ENCODE measurements around the gene HGS. TPM values are rescaled to one million over a fixed set of nuclear protein-coding genes. Genes with fewer than 3 reads are reported as not detected.

Gene HGS
- total RNA-seq, 3 donors from 2014 or later: 91.4 to 126 (median 102) TPM

DNA sequence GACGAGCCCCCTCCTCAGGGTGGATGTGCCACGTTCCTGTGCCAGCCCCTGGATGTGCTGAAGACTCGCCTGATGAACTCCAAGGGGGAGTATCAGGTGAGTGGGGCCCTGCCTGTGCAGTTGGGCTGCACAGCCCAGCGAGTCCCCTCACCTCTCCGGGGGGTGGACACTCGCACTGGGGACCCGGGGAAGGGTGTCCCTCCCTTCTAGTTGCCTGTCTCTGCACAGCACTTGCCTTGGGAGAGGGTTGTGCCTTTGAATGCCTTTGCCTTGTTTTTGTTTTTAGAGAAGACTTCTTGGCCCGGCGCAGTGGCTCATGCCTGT is 33.9 kb downstream of the HGS start:
- Histone ChIP-seq H3K36me3 (ENCODE audit: low read depth) (no peaks in the 10 kb centered on the region), H3K4me1 (ENCODE audit: low read depth) (peaks cover 22% of the 10 kb centered on the region), H3K4me3 (no peak overlapping the region), H3K9me3 (no peaks in the 10 kb centered on the region)
- TF ChIP-seq, protein P1, sequence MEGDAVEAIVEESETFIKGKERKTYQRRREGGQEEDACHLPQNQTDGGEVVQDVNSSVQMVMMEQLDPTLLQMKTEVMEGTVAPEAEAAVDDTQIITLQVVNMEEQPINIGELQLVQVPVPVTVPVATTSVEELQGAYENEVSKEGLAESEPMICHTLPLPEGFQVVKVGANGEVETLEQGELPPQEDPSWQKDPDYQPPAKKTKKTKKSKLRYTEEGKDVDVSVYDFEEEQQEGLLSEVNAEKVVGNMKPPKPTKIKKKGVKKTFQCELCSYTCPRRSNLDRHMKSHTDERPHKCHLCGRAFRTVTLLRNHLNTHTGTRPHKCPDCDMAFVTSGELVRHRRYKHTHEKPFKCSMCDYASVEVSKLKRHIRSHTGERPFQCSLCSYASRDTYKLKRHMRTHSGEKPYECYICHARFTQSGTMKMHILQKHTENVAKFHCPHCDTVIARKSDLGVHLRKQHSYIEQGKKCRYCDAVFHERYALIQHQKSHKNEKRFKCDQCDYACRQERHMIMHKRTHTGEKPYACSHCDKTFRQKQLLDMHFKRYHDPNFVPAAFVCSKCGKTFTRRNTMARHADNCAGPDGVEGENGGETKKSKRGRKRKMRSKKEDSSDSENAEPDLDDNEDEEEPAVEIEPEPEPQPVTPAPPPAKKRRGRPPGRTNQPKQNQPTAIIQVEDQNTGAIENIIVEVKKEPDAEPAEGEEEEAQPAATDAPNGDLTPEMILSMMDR (IDR thresholded peaks at IDR 0.05): no peak
- DNase-seq (no peak), ATAC-seq (no peak)
- intact Hi-C loops (cut with DNase I, micrococcal nuclease): no loop called here

DNA sequence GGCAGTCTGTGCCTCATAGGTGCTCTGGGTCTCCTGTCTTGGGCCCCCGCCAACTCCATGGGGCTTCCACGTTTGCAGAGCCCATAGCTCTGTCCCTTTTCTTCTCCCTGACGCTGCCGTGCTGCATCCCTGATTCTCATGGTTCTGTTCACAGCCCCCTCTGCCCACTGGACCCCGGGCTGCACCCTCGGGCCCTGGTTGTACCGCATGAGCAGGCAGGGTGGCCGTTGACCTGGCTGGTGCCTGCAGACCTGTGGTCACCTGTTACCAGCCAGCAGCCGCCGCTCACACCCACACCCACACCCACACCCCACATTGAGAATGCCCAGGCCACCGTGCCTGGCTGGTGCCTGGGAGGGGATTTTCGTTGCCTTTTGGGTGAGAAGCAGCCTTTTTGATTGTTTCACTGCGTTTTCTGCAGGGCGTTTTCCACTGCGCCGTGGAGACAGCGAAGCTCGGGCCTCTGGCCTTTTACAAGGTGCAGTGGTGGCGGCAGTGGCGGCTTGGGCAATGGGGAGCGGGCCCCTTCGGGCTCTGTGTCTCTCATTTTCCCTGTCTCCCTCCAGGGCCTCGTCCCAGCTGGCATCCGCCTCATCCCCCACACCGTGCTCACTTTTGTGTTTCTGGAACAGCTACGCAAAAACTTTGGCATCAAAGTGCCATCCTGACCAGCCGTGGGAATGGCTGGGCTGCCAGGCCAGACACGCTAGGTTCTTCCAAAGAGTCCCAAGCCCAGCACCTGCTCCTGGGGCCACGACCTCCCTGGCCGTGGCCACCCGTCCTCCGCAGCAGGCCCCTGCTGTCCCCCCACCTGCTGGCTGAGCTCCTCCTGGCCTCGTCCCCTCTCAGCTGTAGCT is 35.8 kb downstream of the HGS start:
- Histone ChIP-seq H3K9me3 (no peaks in the 10 kb centered on the region), H3K4me1 (ENCODE audit: low read depth) (peaks cover 27% of the 10 kb centered on the region), H3K36me3 (ENCODE audit: low read depth) (no peaks in the 10 kb centered on the region), H3K4me3 (no peak overlapping the region)
- intact Hi-C loops (cut with DNase I, micrococcal nuclease): no loop called here
- ATAC-seq (no peak), DNase-seq (no peak)
- TF ChIP-seq, protein P1 (IDR thresholded peaks at IDR 0.05): no peak

DNA sequence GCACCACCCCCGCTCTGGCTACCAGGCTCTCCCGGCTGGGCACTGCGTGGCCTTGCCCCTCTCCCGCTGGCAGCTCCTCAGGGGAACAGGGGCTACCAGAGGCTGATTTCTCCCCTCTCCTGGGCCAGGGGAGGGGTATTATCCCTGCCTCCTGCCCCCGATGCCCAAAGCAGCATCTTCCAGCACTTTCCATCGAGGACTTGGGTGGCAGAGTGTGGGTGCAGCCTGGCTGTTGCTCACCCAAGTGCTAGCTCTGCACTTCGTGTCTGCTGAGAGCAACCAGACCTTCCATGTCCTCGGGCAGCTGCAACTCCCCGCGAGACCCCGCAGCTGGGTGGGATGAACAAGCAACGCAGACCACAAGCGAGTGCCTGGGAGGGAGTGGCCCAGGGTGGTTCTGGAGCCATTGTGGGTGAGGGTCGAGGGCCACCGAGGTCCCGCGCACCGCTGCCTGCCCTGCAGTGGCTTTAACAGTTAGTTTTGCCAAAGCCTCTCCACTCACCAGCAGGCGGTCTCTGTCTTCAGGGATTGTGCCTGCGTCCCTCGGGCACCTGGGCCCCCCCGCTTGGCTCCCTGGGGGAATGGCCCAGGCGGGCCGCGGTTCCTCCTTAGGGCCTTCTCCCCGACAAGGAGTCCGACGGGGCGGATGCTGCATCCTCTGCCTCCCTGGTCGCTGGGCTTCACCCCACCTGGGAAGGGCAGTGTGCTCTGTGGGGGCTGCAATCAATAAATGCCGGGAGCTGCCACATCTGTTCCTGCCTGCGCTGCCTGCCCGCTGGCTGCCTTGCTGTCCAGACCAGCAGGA is 36.7 kb downstream of the HGS start:
- Histone ChIP-seq H3K9me3 (no peaks in the 10 kb centered on the region), H3K4me1 (ENCODE audit: low read depth) (peaks cover 27% of the 10 kb centered on the region), H3K36me3 (ENCODE audit: low read depth) (no peaks in the 10 kb centered on the region), H3K4me3 (no peak overlapping the region)
- ATAC-seq (no peak), DNase-seq (peak in 1 of 3 donors; percentile 47)
- intact Hi-C loops (cut with DNase I, micrococcal nuclease): no loop called here
- TF ChIP-seq, protein P1 (IDR thresholded peaks at IDR 0.05): no peak

DNA sequence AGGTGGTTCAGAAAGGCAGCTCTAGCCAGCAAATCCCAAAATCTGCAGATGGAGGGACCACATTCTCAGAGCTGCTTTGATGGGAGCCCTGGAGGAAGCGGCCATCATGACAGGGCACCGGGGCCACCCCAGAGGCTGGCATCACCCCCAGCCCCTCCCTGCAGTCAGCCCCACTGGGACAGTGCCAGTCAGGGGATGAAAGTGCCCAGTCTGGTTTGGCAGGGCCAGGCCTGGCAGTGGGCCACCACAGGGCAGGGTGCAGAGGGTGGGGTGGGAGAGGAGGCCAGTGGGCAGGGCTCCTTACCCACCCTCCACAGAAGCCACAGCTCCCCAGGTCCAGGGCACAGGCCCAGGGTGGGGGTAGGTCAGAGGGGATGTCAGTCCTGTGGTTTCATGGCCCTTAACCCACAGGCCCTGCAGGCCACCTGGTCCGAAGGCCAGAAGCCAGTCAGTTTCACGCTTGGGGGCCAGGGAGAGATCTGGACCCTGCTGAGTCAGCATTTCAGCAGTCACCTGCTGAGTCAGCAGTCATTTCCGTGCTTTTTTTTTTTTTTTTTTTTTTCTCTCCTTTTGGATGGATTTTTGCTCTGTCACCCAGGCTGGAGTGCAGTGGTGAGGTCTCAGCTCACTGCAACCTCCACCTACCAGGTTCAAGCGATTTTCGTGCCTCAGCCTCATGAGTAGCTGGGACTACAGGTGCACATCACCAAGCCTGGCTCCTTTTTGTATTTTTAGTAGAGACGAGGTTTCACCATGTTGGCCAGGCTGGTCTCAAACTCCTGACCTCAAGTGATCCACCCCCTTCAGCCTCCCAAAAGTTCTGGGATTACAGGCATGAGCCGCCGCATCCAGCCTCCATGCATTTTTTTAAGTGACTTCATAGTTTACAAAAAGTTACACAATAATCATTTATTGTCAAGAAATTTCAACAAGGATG is 38.6 kb downstream of the HGS start:
- TF ChIP-seq, protein P1 (IDR thresholded peaks at IDR 0.05): no peak
- peak; percentile 88 to 98 (median 91) for DNase-seq
- intact Hi-C loops (cut with DNase I, micrococcal nuclease): no loop called here
- H3K9me3 ChIP-seq: no peaks in the 10 kb centered on the region
- peak; percentile 89 for ATAC-seq
- H3K36me3 ChIP-seq (ENCODE audit: low read depth): no peaks in the 10 kb centered on the region
- H3K4me3 ChIP-seq: no peak overlapping the region
- H3K4me1 ChIP-seq (ENCODE audit: low read depth): peaks cover 27% of the 10 kb centered on the region

- H3K36me3 ChIP-seq (ENCODE audit: low read depth): no peaks in the 10 kb centered on the region
- intact Hi-C loops (cut with DNase I, micrococcal nuclease): no loop called here
- ATAC-seq (peak; percentile 33), DNase-seq (peak in 1 of 3 donors; percentile 66)
- TF ChIP-seq, protein P1 (IDR thresholded peaks at IDR 0.05): no peak
- H3K4me1 ChIP-seq (ENCODE audit: low read depth): peaks cover 30% of the 10 kb centered on the region
- H3K4me3 ChIP-seq: no peak overlapping the region
- H3K9me3 ChIP-seq: no peaks in the 10 kb centered on the region
Measured at GRCh38 chr17:81723651-81724209, 39.9 kb downstream of the HGS start.
